Measurements from ENCODE around the gene SULT1A1. TPM values are rescaled to one million over a fixed set of nuclear protein-coding genes. Genes with fewer than 3 reads are reported as not detected.
"Not testable (repeated sequence)": the region's sequence is repeated elsewhere in the genome, so short reads cannot be mapped to it uniquely, and the experiment has no call there.

Gene SULT1A1
- total RNA-seq, 1 donor from 2014 or later: 8.6 TPM

DNA sequence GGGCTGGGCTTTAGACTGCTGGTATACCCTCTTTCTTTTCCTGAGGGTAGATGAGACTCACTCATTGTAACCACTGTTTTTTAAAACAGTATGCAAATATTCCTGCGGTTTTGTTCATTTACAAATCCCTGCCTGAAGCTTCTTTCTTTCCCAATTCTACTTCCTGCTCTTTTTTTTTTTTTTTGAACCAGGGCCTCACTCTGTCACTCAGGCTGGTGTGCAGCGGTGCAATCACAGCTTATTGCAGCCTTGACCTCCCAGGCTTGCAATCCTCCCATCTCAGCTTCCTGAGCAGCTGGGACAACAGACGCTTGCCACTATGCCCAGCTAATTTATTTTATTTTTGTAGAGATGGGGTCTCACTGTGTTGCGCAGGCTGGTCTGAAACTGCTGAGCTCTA lies 8.0 kb upstream of the SULT1A1 start:
- H3K4me3 ChIP-seq (ENCODE audit: low read depth, low read length): no peak overlapping the region
- no peak for DNase-seq (ENCODE audit: low read depth)
- TF ChIP-seq, protein P1, sequence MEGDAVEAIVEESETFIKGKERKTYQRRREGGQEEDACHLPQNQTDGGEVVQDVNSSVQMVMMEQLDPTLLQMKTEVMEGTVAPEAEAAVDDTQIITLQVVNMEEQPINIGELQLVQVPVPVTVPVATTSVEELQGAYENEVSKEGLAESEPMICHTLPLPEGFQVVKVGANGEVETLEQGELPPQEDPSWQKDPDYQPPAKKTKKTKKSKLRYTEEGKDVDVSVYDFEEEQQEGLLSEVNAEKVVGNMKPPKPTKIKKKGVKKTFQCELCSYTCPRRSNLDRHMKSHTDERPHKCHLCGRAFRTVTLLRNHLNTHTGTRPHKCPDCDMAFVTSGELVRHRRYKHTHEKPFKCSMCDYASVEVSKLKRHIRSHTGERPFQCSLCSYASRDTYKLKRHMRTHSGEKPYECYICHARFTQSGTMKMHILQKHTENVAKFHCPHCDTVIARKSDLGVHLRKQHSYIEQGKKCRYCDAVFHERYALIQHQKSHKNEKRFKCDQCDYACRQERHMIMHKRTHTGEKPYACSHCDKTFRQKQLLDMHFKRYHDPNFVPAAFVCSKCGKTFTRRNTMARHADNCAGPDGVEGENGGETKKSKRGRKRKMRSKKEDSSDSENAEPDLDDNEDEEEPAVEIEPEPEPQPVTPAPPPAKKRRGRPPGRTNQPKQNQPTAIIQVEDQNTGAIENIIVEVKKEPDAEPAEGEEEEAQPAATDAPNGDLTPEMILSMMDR (conservative IDR thresholded peaks at IDR 0.05; ENCODE audit: low read depth, low read length): no peak

DNA sequence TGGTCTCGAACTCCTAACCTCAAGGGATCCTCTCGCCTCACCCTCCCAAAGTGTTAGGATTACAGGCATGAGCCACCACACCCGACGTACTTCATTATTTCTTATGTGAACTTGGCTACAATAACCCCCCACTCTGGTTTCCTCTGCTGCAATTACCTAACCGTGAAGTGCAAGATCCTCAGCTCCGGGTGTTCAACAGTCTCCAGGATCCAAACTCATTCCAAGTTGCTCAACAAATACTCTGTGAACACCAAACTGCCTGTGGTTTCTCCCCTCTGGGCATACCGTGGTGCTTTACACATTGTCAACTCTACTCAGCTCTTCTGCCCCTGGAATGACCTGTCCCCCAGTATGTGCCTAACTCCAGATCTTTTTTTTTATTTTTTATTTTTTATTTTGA lies 6.8 kb upstream of the SULT1A1 start:
- H3K4me3 ChIP-seq (ENCODE audit: low read depth, low read length): no peak overlapping the region
- no peak for DNase-seq (ENCODE audit: low read depth)
- TF ChIP-seq, protein P1 (conservative IDR thresholded peaks at IDR 0.05; ENCODE audit: low read depth, low read length): no peak

DNA sequence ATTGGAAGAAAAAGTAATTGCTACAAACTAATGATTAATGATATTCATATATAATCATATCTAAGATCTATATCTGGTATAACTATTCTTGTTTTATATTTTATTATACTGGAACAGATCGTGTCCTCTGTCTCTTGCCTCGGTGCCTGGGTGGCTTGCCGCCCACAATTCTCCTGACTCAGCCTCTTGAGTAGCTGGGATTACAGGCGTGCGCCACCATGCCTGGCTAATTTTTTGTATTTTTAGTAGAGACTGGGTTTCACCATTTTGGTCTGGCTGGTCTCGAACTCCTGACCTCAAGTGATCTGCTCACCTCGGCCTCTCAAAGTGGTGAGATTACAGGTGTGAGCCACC lies 6.4 kb upstream of the SULT1A1 start:
- DNase-seq (ENCODE audit: low read depth); H3K4me3 ChIP-seq (ENCODE audit: low read depth, low read length): not testable (repeated sequence)

DNA sequence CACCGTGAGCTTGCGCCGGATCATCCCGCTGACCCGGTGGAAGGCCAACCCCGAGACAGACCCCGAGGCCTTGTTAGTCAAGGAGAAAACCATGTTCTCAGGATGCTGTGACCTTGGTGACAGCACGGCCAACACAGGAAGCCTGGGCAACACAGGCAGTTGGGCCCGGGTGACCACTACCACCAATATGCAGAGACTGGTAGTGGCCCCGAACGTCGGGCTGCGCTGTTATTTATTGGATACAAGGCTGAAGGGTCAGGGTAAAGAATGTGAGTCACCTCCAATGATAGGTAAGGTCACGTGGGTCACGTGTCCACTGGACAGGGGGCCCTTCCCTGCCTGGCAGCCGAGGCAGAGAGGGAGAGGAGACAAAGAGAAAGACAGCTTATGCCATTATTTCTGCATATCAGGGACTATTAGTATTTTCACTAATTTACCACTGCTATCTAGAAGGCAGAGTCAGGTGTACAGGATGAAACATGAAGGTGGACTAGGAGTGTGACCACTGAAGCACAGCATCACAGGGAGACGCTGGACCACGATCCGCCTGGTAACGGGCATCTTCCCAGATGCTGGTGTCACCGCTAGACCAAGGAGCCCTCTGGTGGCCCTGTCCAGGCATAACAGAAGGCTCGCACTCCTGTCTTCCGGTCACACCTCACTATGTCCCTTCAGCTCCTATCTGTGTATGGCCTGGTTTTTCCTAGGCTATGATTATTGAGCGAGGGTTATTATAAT lies 5.8 kb upstream of the SULT1A1 start:
- DNase-seq (ENCODE audit: low read depth); H3K4me3 ChIP-seq (ENCODE audit: low read depth, low read length): not testable (repeated sequence)
- TF ChIP-seq, protein P1 (conservative IDR thresholded peaks at IDR 0.05; ENCODE audit: low read depth, low read length): peak; percentile 67

DNA sequence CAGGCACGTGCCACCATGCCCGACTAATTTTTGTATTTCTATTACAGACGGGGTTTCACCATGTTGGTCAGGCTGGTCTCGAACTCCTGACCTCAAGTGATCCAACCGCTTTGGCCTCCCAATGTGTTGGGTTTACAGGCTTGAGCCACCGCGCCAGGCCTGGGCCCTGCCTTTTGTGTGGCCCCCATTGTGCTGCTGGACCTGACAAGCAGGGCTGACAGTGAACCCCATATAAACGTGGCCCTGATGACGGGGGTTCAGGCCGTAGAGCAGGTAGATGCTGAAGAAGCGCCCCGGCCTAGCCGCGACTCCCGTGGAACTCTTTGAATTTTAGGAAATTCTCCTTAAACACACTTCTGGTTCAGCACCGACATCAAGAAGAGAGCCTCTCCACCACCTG lies 4.7 kb upstream of the SULT1A1 start:
- DNase-seq (ENCODE audit: low read depth); H3K4me3 ChIP-seq (ENCODE audit: low read depth, low read length): not testable (repeated sequence)

DNA sequence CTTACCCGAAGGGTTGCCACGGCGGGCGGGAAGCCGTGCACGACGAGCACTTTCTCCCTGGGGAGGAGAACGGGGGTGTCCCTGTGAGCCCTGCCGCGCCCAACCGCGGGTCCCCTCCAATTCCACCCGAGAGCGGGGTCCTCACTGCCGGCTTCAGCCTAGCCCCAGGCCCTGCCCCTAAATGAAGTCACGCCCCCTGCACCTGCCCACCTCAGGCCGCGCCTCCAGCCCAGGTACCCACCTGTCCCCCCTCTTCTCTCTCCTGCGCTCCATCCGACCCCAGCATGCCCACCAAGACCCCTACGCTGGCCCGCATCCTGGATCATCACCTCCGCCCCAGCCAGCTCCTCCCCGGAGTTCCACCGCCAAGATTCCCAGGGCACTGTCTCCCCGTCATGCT lies 4.1 kb upstream of the SULT1A1 start:
- not testable (repeated sequence) for DNase-seq (ENCODE audit: low read depth); H3K4me3 ChIP-seq (ENCODE audit: low read depth, low read length)

DNA sequence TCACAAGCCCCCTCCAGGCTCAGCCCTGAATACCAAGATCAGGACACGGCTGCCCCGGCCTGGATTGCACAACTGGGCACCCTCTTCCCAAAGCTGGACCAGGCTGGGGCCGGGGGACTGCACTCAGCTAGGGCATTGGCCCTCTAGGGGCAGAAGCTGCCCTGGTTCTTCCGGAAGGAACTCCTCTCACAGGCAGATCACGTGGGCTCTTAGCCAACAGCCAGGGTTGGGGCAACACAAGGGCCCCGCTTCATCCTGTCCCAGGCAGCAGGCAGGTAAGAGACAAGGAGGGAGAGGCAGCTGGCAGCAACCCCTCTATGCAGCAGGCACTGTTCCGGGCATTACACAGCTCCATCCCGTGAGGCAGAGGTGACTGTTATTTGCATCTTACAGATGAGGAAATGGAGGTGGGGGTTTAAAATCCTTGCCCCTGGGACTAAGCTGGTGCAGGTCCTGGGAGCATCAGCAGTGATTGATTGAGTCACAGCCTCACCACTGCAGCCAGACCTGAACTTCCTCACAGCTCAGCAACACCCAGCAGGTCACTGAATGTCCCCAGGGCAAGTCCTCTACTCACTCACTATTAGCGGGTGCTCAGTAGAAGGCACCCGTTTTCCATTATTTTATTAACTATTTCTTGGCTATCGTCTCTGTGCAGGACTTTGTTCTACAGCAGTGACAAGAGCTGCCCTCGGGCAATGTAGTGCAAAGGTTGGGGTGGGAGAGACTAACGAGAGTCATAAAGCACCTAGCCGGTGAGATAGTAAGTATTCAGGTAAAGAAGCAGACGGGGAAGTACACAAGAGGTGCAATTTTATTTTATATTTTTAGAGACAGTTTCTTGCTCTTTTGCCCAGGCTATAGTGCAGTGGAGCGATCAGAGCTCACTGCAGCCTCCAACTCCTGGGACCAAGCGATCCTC lies 2.8 kb upstream of the SULT1A1 start:
- not testable (repeated sequence) for H3K4me3 ChIP-seq (ENCODE audit: low read depth, low read length); DNase-seq (ENCODE audit: low read depth)

DNA sequence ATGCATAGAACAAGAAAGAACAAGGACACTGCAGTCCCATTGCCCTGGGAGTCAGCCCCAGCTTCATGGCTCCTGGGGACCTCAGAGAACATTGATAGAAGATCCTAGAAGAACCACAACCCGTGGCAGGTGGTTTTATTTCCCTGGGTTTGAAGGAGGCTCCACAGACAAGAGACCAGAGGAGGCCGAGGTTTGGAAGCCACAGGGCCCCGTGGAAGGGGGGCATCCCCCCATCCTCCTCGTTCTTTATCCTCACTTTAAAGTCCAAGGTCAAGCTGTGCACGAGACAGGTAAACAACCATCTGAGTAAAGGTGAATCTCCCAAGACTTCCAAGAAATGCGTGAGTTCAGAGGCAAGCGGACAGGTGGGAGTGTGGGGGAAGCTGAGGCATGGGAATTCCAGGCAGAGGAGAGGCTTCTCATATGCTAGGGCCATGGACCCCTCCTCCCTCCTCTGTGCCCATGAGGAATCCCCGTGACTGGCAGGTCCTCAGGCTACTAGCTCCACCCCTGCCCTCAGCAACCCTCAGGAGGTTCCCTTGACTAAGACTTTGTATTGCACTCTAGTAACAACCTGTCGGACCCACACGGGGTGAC lies 849 bp upstream of the SULT1A1 start:
- DNase-seq (ENCODE audit: low read depth): no peak
- H3K4me3 ChIP-seq (ENCODE audit: low read depth, low read length): no peak overlapping the region
- TF ChIP-seq, protein P1 (conservative IDR thresholded peaks at IDR 0.05; ENCODE audit: low read depth, low read length): no peak

DNA sequence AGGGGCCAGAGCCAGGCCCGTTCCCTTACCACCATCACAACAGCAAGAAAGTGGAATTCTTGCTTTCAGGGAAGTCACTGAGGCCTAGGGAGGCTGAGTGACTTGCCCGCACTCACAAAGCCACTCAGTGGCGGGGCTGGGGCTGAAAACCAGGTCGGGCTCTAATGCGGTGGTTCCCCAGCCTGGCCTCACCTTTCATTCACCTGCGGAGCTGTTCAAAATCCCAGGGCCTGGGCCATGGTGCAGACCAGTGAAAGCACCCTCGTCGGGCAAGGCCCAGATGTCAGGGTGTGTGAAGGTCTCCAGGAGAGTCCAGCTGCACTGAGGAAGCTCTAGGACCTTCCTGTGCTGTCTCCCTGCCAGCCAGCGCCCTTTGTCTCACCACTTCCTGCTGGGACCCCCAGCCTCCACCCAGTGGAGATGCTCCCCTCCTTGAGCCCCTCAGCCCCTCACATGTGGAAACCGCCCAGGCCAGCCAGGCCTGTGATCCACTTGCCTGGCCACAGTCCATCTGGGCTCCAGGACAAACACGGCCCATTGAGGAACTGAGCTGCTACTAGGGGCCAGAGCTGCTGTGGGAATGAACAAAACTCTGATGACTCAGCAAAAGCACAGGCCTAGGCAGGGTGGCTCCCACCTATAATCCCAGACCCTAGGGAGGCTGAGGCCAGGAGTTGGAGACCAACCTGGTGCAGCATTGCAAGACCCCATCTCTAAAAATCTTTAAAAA lies 812 bp downstream of the SULT1A1 start:
- peak overlapping the region; percentile 27 for H3K4me3 ChIP-seq (ENCODE audit: low read depth, low read length)

DNA sequence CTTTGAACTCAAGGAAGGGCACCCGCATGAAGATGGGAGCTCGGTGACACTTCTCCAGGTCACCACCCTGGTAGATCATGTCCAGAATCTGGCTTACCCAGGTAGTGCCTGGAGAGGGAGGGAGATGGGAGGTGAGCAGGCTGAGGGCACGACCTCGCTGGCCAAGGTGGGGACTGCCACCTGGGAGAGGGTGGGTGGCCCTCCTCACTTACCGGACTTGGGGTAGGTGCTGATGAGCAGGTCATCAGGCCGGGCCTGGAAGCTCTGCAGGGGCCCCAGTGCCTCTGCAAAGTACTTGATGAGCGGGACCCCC lies 1.4 kb downstream of the SULT1A1 start:
- DNase-seq (ENCODE audit: low read depth); H3K4me3 ChIP-seq (ENCODE audit: low read depth, low read length): not testable (repeated sequence)

More for the DNA sequence above, 812 bp downstream of the SULT1A1 start:
- DNase-seq (ENCODE audit: low read depth): not testable (repeated sequence)

DNA sequence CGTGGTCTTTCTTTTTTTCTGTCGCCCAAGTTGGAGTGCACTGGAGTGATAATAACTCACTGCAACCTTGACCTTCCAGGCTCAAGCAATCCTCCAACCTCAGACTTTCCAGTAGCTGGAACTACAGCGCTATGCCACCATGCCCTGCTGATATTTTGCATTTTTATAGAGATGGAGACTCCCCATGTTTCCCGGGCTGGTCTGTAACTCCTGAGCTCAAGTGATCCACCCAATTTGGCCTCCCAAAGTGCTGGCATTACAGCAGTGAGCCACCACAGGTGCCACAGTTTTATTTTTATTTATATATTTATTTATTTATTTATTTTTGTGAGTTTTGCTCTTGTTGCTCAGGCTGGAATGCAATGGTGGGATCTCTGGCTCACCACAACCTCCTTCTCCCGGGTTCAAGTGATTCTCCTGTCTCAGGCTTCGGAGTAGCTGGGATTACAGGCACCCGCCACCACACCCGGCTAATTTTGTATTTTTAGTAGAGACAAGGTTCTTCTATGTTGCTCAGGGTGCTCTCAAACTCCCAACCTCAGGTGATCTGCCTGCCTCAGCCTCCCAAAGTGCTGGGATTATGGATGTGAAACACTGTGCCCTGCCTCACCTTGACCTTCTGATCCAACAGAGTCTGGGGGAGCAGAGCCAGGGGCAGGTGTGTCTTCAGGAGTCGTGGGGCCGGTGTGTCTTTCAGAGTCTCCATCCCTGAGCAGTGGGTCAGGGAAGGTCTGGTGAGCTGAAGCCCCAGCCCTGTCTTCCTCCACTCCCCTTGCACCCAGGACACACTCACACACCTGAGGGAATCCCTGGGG lies 2.0 kb downstream of the SULT1A1 start:
- DNase-seq (ENCODE audit: low read depth); H3K4me3 ChIP-seq (ENCODE audit: low read depth, low read length): not testable (repeated sequence)
